Measurements from ENCODE around the gene LCNL1. TPM values are rescaled to one million over a fixed set of nuclear protein-coding genes. Genes with fewer than 3 reads are reported as not detected.

LCNL1 gene
- total and polyA plus RNA-seq, 8 donors = 0.38 to 2.7 (median 1.2) TPM

DNA sequence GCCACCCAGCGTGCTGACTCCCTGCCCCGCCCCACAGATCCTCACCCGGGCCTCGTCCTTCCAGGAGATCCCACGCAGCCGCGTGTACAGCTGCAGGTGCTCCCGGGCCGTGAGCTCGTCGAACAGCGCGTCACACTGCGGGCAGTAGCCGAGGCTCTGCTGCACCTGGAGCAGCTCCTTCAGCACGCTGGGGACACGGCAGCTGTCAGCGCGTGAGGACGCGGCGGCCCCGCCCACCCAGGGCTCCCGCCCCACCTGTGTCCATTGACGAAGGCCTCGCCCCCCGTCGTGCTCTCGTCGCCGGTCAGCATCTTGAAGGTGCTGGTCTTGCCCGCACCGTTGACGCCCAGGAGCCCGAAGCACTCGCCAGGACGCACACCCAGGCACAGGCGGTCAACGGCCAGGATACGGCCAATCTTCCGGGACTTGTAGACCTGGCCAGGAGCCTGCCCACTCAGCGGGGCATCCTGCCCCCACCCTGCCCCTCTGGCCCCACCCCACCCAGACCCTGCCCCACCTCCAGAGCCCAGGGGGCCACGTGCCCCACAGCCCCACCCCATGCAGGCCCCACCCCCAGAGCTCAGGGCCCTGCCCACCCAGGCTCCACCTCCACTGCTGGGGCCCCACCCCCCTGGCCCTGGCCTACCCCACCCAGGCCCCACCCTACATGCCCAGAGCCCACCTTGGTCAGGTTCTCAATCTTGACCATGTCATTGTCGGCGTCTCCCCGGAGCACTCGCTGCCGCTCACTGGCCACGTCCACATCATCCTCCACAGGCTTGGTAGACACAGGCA is 27.3 kb downstream of the LCNL1 start:
- Histone ChIP-seq H3K27ac (no peak overlapping the region), H3K4me1 (no peaks in the 10 kb centered on the region), H3K4me3 (no peak overlapping the region), H3K36me3 (peaks cover 0 to 61% of the 10 kb centered on the region in 2 donors), H3K27me3 (no peaks in the 10 kb centered on the region), H3K9me3 (peaks cover 0 to 3% of the 10 kb centered on the region in 2 donors)
- TF ChIP-seq CTCF (IDR thresholded peaks at IDR 0.05) = no peak
- ATAC-seq = no peak
- DNase-seq = no peak
- intact Hi-C loops (cut with DNase I) = no loop called here

- H3K4me3 ChIP-seq = no peak overlapping the region
- H3K36me3 ChIP-seq = peaks cover 0 to 71% of the 10 kb centered on the region in 2 donors
- H3K27ac ChIP-seq = no peak overlapping the region
- no peaks in the 10 kb centered on the region for H3K27me3 ChIP-seq
- intact Hi-C loops (cut with DNase I) = no loop called here
- DNase-seq (no peak), ATAC-seq (no peak)
- no peaks in the 10 kb centered on the region for H3K9me3 ChIP-seq
- H3K4me1 ChIP-seq = no peaks in the 10 kb centered on the region
- TF ChIP-seq CTCF (IDR thresholded peaks at IDR 0.05) = no peak
These were observed 28.4 kb downstream of the LCNL1 start for GRCh38 chr9:137011156-137011555.

DNA sequence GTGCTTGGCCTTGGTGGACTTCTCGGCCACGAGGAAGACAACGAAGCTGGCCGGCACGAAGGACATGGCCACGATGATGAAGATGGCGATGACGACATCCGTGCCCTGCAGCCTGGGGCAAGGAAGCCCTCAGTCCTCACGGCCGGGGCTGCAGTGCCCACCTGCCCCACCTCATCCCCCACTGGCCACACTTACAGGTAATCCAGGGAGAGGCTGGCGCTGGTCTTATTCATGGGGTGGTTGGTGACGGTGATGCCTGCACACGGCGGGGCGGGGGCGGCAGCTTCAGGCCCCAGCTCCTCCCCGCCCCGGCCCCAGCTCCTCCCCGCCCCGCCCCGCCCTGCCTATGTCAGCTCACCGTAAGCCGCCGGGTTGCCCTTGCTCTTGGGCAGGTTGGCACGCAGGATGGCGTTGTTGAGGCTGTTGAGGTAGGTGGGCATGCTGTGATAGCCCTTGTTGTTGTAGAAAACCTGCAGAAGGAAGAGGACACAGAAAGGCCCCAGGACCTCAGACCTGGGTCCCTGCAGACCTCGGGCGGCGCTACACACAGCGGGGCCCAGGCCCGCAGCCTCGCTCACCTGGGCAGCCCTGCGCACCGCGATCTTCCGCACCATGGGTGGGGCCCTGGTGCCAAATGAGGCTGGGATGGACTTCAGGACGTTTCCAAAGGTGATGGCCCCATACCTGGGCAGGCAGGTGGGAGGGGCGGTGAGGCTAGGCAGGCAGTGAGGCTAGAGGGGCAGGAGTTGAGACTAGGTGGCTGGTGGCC is 29.3 kb downstream of the LCNL1 start:
- Histone ChIP-seq H3K27ac (no peak overlapping the region), H3K27me3 (no peaks in the 10 kb centered on the region), H3K4me1 (no peaks in the 10 kb centered on the region), H3K36me3 (peaks cover 0 to 80% of the 10 kb centered on the region in 2 donors), H3K4me3 (no peak overlapping the region), H3K9me3 (no peaks in the 10 kb centered on the region)
- DNase-seq = no peak
- no peak for TF ChIP-seq CTCF (IDR thresholded peaks at IDR 0.05)
- ATAC-seq = no peak
- intact Hi-C loops (cut with DNase I) = no loop called here

DNA sequence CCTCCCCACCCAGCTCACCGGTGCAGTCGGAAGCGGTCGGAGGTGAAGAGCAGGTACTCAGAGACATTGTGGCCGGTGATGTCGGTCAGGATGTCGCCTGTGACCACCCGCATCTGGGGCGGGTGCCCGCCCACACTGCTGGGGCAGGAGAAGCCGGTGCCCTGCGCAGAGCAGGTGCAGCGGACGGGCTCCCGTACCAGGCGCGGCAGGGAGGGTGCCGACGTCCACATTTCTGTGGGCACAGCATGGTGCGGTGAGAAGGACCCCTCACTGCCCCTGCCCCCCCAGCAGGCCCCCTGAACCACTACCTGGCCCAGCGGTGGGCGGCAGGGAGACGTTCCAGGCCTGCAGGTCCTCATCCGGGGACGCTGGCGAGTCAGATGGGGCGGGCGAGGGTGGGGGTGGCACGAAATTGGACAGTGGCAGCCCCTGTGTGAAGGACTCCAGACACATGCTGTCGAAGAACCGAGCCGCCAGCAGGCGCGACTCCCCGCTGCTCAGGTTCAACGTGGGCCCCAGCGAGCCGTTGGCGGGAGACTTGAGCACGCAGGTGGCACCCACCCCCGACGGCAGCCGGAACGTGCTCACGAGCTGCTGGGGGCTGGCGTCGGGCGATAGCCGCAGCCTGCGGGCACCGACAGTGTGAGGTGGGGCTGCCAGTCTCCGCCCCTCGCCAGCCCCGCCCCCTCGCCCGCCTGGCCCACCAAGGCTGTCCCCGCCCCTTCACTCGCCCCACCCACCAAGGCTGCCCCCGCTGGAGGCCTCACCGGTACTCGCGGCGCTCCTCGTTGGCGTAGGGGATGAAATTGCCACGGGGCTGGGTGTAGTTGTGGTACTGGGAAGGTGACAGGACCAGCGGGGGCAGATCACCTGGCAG is 30.1 kb downstream of the LCNL1 start:
- intact Hi-C loops (cut with DNase I) = no loop called here
- no peak for TF ChIP-seq CTCF (IDR thresholded peaks at IDR 0.05)
- peaks cover 0 to 88% of the 10 kb centered on the region in 2 donors for H3K36me3 ChIP-seq

More for the DNA sequence above, 30.1 kb downstream of the LCNL1 start:
- DNase-seq (no peak), ATAC-seq (no peak)
- no peaks in the 10 kb centered on the region for H3K27me3 ChIP-seq
- no peaks in the 10 kb centered on the region for H3K4me1 ChIP-seq
- no peak overlapping the region for H3K27ac ChIP-seq
- no peak overlapping the region for H3K4me3 ChIP-seq
- no peaks in the 10 kb centered on the region for H3K9me3 ChIP-seq
